ENCODE results near the gene EDAR.

The EDAR gene

DNA sequence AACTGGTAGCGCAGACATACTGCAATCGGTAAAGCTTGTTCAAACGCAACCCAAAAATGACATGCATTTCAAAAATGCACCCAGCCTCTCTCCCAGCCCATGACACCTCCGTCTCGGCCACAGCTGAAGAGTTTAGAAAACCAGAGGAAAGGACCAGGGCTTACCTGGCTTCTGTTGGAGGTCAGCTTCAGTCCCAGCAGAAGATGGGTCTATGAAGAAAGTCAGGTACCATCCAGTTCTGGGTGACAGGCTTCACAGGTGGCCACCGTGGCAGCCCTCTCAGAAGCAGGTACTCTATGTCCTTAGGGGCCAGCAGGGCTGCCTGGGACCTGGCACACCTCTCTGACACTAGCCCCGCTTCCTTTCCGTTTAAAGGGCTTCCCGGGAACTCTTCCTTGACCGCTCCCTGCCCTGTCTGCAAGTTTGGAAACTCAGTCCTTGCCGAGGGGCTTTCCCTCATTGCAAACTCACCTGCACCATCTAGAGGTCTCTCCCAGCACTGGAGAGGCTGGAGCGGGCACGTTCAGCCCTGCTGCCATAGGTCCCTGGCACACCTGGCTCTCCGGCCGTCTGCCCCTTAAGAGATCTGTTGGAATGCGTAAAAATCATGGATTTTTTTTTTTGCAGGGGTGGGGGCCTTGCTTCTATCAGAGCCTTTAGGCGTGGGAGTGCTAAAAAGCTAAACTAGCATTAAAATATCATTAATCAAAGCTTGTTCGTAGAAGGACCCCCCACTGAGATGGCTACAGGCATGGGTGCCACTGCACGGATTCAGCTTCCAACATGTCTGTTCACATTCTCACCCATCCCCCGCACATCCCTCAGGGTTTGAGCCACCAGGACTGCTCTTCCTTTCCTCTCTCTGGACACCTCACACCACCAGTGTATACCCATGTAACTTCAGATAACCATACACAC lies at the start of gene EDAR:
Gene EDAR, minus strand, starts transcription at position 425 of the 918 bp plus-strand sequence. CDS start 58,206 bp downstream, outside the sequence.
- TF ChIP-seq YY1 (IDR thresholded peaks at IDR 0.05; ENCODE audit: low read depth) (no peak), CEBPB (IDR thresholded peaks at IDR 0.05) (no peak), TCF12 (IDR thresholded peaks at IDR 0.05; ENCODE audit: low read depth) (no peak), EGR1 (IDR thresholded peaks at IDR 0.05) (no peak), ZBTB7A (IDR thresholded peaks at IDR 0.05; ENCODE audit: low read depth) (no peak), RAD21 (IDR thresholded peaks at IDR 0.05; ENCODE audit: low read depth) (peak; percentile 77), NFIC (IDR thresholded peaks at IDR 0.05) (no peak), EP300 (IDR thresholded peaks at IDR 0.05; ENCODE audit: borderline replicate concordance) (no peak)
- TF ChIP-seq, protein P1, sequence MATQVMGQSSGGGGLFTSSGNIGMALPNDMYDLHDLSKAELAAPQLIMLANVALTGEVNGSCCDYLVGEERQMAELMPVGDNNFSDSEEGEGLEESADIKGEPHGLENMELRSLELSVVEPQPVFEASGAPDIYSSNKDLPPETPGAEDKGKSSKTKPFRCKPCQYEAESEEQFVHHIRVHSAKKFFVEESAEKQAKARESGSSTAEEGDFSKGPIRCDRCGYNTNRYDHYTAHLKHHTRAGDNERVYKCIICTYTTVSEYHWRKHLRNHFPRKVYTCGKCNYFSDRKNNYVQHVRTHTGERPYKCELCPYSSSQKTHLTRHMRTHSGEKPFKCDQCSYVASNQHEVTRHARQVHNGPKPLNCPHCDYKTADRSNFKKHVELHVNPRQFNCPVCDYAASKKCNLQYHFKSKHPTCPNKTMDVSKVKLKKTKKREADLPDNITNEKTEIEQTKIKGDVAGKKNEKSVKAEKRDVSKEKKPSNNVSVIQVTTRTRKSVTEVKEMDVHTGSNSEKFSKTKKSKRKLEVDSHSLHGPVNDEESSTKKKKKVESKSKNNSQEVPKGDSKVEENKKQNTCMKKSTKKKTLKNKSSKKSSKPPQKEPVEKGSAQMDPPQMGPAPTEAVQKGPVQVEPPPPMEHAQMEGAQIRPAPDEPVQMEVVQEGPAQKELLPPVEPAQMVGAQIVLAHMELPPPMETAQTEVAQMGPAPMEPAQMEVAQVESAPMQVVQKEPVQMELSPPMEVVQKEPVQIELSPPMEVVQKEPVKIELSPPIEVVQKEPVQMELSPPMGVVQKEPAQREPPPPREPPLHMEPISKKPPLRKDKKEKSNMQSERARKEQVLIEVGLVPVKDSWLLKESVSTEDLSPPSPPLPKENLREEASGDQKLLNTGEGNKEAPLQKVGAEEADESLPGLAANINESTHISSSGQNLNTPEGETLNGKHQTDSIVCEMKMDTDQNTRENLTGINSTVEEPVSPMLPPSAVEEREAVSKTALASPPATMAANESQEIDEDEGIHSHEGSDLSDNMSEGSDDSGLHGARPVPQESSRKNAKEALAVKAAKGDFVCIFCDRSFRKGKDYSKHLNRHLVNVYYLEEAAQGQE (IDR thresholded peaks at IDR 0.05; ENCODE audit: low read depth) = no peak

GRCh38 chr2:109033171-109033570 lies 44.2 kb upstream of the EDAR start:
- no peak for TF ChIP-seq TCF12 (IDR thresholded peaks at IDR 0.05; ENCODE audit: low read depth)
- TF ChIP-seq, protein P2, sequence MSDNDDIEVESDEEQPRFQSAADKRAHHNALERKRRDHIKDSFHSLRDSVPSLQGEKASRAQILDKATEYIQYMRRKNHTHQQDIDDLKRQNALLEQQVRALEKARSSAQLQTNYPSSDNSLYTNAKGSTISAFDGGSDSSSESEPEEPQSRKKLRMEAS (IDR thresholded peaks at IDR 0.05) = no peak
- no peak for TF ChIP-seq EGR1 (IDR thresholded peaks at IDR 0.05)
- no peak for TF ChIP-seq CEBPB (IDR thresholded peaks at IDR 0.05)
- no peak for TF ChIP-seq TAF1 (IDR thresholded peaks at IDR 0.05; ENCODE audit: low read depth)
- no peak for TF ChIP-seq ZBTB7A (IDR thresholded peaks at IDR 0.05; ENCODE audit: low read depth)
- no peak for TF ChIP-seq RAD21 (IDR thresholded peaks at IDR 0.05; ENCODE audit: low read depth)
- TF ChIP-seq USF1 (IDR thresholded peaks at IDR 0.05) = no peak
- TF ChIP-seq, protein P1 (IDR thresholded peaks at IDR 0.05; ENCODE audit: low read depth) = no peak
- TF ChIP-seq FOXM1 (IDR thresholded peaks at IDR 0.05; ENCODE audit: borderline replicate concordance, low read depth) = no peak

GRCh38 chr2:109032229-109032820 lies 43.3 kb upstream of the EDAR start:
- TF ChIP-seq CEBPB (IDR thresholded peaks at IDR 0.05) = no peak

DNA sequence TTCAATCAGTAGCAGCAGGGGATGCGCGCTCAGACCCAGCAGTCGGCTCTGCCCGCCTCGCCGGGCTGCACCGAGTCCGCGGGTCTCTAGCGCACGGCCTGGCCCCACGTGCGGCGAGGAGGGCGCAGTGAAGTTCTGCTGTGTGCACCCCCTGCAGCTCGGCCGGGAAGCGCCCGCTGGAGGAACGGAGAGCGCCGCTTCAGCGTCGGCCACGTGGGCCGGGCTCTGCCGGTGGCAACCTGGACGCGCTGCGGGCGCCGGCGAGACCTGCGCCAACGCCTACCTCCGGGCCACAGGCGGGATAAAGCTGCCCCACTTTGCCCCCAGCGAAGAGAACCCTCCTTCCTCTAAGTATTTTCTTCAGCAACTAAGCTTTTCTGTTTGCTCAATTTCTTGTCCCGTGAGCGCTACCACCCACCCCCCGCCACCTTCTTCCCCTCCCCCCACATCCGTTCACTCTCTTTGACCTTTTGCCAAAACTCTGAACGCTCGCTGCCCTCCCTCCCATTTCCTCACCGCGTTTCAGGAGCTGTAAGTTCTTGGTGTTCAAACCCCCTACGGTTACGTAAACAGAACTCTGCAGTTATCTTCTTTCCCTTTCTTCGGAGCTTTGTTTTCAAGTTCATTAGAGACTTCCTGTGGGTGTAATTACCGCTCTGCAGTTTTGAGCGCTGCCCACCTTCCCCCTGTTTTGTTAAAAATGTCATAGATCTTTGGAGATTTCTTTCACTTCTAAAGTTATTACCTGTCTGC lies 42.6 kb upstream of the EDAR start:
- TF ChIP-seq, protein P1 (IDR thresholded peaks at IDR 0.05; ENCODE audit: low read depth) = no peak
- TF ChIP-seq TEAD4 (IDR thresholded peaks at IDR 0.05) (no peak), ZBTB7A (IDR thresholded peaks at IDR 0.05; ENCODE audit: low read depth) (no peak), USF1 (IDR thresholded peaks at IDR 0.05) (peak; percentile 64)
- TF ChIP-seq, protein P2 (IDR thresholded peaks at IDR 0.05) = peak; percentile 88

Measured in Ishikawa (cell line).